K562 (cell line): Measurements from ENCODE around the gene PLD1. TPM values are rescaled to one million over a fixed set of nuclear protein-coding genes. Genes with fewer than 3 reads are reported as not detected.

Experiments used
- ATAC-seq: fragments of 200-7000 bp; cut with Tn5 transposase; 3 replicates; pipeline ENCODE4 v1.9.1; 2020; ENCODE audit warnings: moderate library complexity
- BruUV-seq: library from RNA; stranded (reverse); fragments of 400-500 nt; replicated peaks from 2 replicates; lab custom pipeline; 2021; lab: Mats Ljungman, UMichigan
- CTCF ChIA-PET: fragments of 300-600 bp; formaldehyde crosslinking; extraction: SDS; loops from one replicate; lab custom pipeline; 2021; ENCODE audit warnings: low intra/inter-chr PET ratio; lab: Yijun Ruan, JAX
- POLR2A ChIA-PET: fragments of 300-600, 350-650 bp; sonication (Branson Sonifier 250); formaldehyde crosslinking; extraction: SDS; loops from one replicate; lab custom pipeline; 2021; ENCODE audit warnings: antibody characterized with exemption, inconsistent platforms; lab: Yijun Ruan, JAX
- DNase-seq, 4 experiments: peaks; one replicate each; pipeline versions ENCODE4 v3.0.0 to v3.0.0-alpha.2; 2011 to 2018; ENCODE audit warnings: low spot score in 3 of 4, mixed read lengths in 3 of 4; ENCODE audit errors: extremely low read depth in 1 of 4
- FAIRE-seq: peaks from 2 replicates; lab custom pipeline; 2011; peaks lifted over from hg19 to GRCh38; lab: Jason Lieb, UNC
- H2AFZ ChIP-seq: 2 replicates; pipeline ENCODE4 v1.6.0; 2011; ENCODE audit warnings: low read depth, low read length, control low read depth, inconsistent platforms
- H3K27ac ChIP-seq: fragments of 200-600 bp; 3 replicates; pipeline ENCODE4 v1.8.0; 2011; ENCODE audit warnings: low read depth, mild to moderate bottlenecking, control low read depth, inconsistent platforms, low read length, moderate library complexity, mixed read lengths; ENCODE audit errors: extremely low read depth
- H3K27me3 ChIP-seq, 2 experiments: fragments of 300-600 bp in 1 of 2; 2 replicates in 1 of 2; 3 replicates in 1 of 2; pipeline versions ENCODE4 v1.6.0 to v1.8.0; 2011; ENCODE audit warnings: inconsistent platforms in 2 of 2, low read length in 2 of 2, mild to moderate bottlenecking in 1 of 2, mixed read lengths in 1 of 2, moderate library complexity in 1 of 2; ENCODE audit not compliant: control insufficient read depth in 2 of 2, insufficient read depth in 2 of 2
- H3K36me3 ChIP-seq: fragments of 300-600 bp; 3 replicates; pipeline ENCODE4 v1.8.0; 2011; ENCODE audit warnings: mild to moderate bottlenecking, low read length, inconsistent platforms; ENCODE audit not compliant: control insufficient read depth, insufficient read depth
- H3K4me1 ChIP-seq, 2 experiments: fragments of 200-600 bp in 1 of 2; replicated peaks in 1 of 2; 2 replicates in 1 of 2; 3 replicates in 1 of 2; pipeline versions ENCODE4 v1.5.1 to v1.8.0; 2011; ENCODE audit warnings: inconsistent platforms in 2 of 2, low read length in 2 of 2, mild to moderate bottlenecking in 1 of 2, mixed read lengths in 1 of 2, moderate library complexity in 1 of 2; ENCODE audit not compliant: control insufficient read depth in 2 of 2, insufficient read depth in 2 of 2
- H3K4me2 ChIP-seq: 2 replicates; pipeline ENCODE4 v1.6.1; 2011; ENCODE audit warnings: low read length, control low read depth, inconsistent platforms, mixed read lengths; ENCODE audit not compliant: insufficient read depth
- H3K4me3 ChIP-seq: fragments of 200-600 bp; sonication (generic), shearing (Covaris generic); 2 replicates; pipeline ENCODE4 v1.5.1; 2016; ENCODE audit warnings: control low read depth, inconsistent platforms
- H3K79me2 ChIP-seq: fragments of 200-600 bp; 3 replicates; pipeline ENCODE4 v1.8.0; 2011; ENCODE audit warnings: low read length, inconsistent platforms; ENCODE audit not compliant: control insufficient read depth, insufficient read depth
- H3K9ac ChIP-seq, 2 experiments: 2 replicates each; pipeline versions ENCODE4 v1.6.0 to v1.6.1; 2011; ENCODE audit warnings: low read depth in 2 of 2, low read length in 2 of 2, control low read depth in 1 of 2, inconsistent platforms in 1 of 2, mild to moderate bottlenecking in 1 of 2, mixed read lengths in 1 of 2; ENCODE audit not compliant: insufficient read depth in 1 of 2
- H3K9me1 ChIP-seq: one replicate; pipeline ENCODE4 v1.6.0; 2011; ENCODE audit warnings: inconsistent platforms, mild to moderate bottlenecking, low read length, moderate library complexity; ENCODE audit not compliant: control insufficient read depth, insufficient read depth
- H3K9me3 ChIP-seq: replicated peaks from 2 replicates; pipeline ENCODE4 v1.5.1; 2011; ENCODE audit warnings: low read depth, low read length, inconsistent platforms; ENCODE audit not compliant: control insufficient read depth, insufficient read depth
- H4K20me1 ChIP-seq: replicated peaks from 2 replicates; pipeline ENCODE4 v1.6.1; 2011; ENCODE audit warnings: low read length, inconsistent platforms, mixed read lengths; ENCODE audit not compliant: control insufficient read depth, insufficient read depth
- DDX20 ChIP-seq: fragments of 450-650 bp; IDR thresholded peaks from 2 replicates; pipeline ENCODE4 v1.6.1; 2016; ENCODE audit warnings: missing genetic modification characterization, low read depth, mild to moderate bottlenecking, missing compliant biosample characterization, moderate library complexity
- NR1H2 ChIP-seq: sonication (generic); formaldehyde crosslinking; IDR thresholded peaks from 2 replicates; pipeline ENCODE4 v1.4.0; 2020; ENCODE audit warnings: mild to moderate bottlenecking, missing genetic modification reagents
- PML ChIP-seq: IDR thresholded peaks from 2 replicates; pipeline ENCODE4 v1.6.1; 2012; ENCODE audit warnings: low read length, inconsistent platforms
- U2AF1 ChIP-seq: fragments of 200-400 bp; formaldehyde crosslinking; optimal IDR thresholded peaks from 2 replicates; pipeline ENCODE3; 2017; ENCODE audit warnings: mild to moderate bottlenecking, low read depth, low read length, moderate library complexity
- ZNF717 ChIP-seq: fragments of 250-450 bp; sonication (Bioruptor Pico); IDR thresholded peaks from 2 replicates; pipeline ENCODE4 v1.5.0; 2021
- WGBS: fragments of 100-300 bp; shearing (Covaris generic); methylation state at CpG from one replicate; pipeline ENCODE4 v1.1.6; 2016; ENCODE audit warnings: low coverage, mixed read lengths; ENCODE audit not compliant: insufficient coverage; ENCODE audit errors: missing lambda C conversion rate; 5-methylcytosine and 5-hydroxymethylcytosine counted together
- in situ Hi-C: fragments of 300-500 bp; cut with MboI; formaldehyde crosslinking; loops from 4 replicates; pipeline ENCODE4 v1.15.0; 2018; ENCODE audit warnings: inconsistent platforms, mixed read lengths
- intact Hi-C: fragments of 100-400 bp; cut with micrococcal nuclease; formaldehyde crosslinking; loops from 2 replicates; pipeline ENCODE4 v1.14.2; 2022
- polyA plus RNA-seq, 8 experiments: library from polyadenylated mRNA; depleted of rRNA in 4 of 8; stranded (reverse) in 5 of 8; unstranded in 3 of 8; fragments of >200 nt; fragmentation: Nextera tagmentation in 2 of 8; fragmentation: Illumina TruSeq in 1 of 8; extraction: Ambion mirVana in 2 of 8; extraction: Trizol in 1 of 8; gene quantifications; 2 replicates each; pipeline versions ENCODE4 v1.2.1 to v1.2.3, GENCODE V29; 2011 to 2014; ENCODE audit warnings: inconsistent platforms in 1 of 8, missing spikeins in 1 of 8
- total RNA-seq, 7 experiments: library from RNA; depleted of rRNA in 6 of 7; stranded (reverse); fragments of >200 nt in 6 of 7; fragmentation: Illumina TruSeq in 2 of 7; extraction: Trizol in 2 of 7; gene quantifications; 2 replicates each; pipeline versions ENCODE4 v1.2.1 to v1.2.3, GENCODE V29; 2011 to 2021; ENCODE audit warnings: low replicate concordance in 1 of 7
- TF ChIP-seq, protein P1 (sequence below): sonication (generic); formaldehyde crosslinking; IDR thresholded peaks from 2 replicates; pipeline ENCODE4 v1.8.1; 2022; ENCODE audit warnings: missing genetic modification reagents
- TF ChIP-seq, protein P2 (sequence below): fragments of 250-450 bp; sonication (Bioruptor Pico); IDR thresholded peaks from 2 replicates; pipeline ENCODE4 v1.9.0; 2021; ENCODE audit warnings: mild to moderate bottlenecking
- TF ChIP-seq, protein P3 (sequence below): fragments of 450-650 bp; conservative IDR thresholded peaks from 2 replicates; pipeline ENCODE4 v1.6.1; 2016; ENCODE audit warnings: missing genetic modification characterization, low read depth, mild to moderate bottlenecking, control low read depth, missing compliant biosample characterization
- TF ChIP-seq, protein P4 (sequence below): sonication (generic); formaldehyde crosslinking; IDR thresholded peaks from 2 replicates; pipeline ENCODE4 v1.8.0; 2022; ENCODE audit warnings: missing genetic modification reagents, mild to moderate bottlenecking, moderate library complexity, borderline replicate concordance

The PLD1 gene
- total and polyA plus RNA-seq, 9 of the 15 experiments (the other 6 are each of a cell fraction or from before 2014, with no cell fraction given), result 8.4 to 26.1 (median 18.6) TPM

DNA sequence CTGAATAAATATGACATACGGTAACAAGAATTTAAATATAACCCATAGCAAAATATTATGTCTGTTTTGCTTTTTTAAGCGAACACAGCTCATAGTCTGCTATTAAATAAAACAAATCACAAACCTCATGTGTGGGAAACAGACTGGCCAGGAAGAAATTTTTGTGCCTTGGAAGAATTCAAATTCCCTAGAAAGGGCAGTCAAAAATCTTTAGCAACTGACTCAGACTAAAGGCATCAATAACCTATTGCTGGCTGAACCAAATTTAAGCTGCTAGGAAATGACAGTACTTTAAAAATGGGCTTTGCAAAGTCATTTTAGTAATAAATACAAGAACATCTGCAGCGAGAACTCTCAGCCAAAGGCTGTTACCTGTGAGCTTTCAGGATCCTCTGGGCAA is 151.4 kb downstream of the PLD1 start:
- in situ Hi-C loops, result no loop called here
- H3K27me3 ChIP-seq, result no peaks in the 10 kb centered on the region
- POLR2A ChIA-PET, result interaction anchor here (0.9 to 1.3 kb wide), 3 partner anchors 9 to 15 kb away, joined by 3 to 4 read pairs (median 3); no protein-coding TSS in a partner anchor
- H2AFZ ChIP-seq, result no peak overlapping the region
- 87% methylated on average over 3 of the region's 3 CpGs for WGBS
- TF ChIP-seq, protein P1, sequence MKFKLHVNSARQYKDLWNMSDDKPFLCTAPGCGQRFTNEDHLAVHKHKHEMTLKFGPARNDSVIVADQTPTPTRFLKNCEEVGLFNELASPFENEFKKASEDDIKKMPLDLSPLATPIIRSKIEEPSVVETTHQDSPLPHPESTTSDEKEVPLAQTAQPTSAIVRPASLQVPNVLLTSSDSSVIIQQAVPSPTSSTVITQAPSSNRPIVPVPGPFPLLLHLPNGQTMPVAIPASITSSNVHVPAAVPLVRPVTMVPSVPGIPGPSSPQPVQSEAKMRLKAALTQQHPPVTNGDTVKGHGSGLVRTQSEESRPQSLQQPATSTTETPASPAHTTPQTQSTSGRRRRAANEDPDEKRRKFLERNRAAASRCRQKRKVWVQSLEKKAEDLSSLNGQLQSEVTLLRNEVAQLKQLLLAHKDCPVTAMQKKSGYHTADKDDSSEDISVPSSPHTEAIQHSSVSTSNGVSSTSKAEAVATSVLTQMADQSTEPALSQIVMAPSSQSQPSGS, result no peak
- no peaks in the 10 kb centered on the region for H3K4me1 ChIP-seq
- no peaks in the 10 kb centered on the region for H3K9me1 ChIP-seq
- no peak for ATAC-seq
- no peak for FAIRE-seq
- no peaks in the 10 kb centered on the region for H4K20me1 ChIP-seq
- no peak overlapping the region for H3K4me2 ChIP-seq
- no peak overlapping the region for H3K9ac ChIP-seq
- no peak overlapping the region for H3K4me3 ChIP-seq
- no peak for DNase-seq
- H3K36me3 ChIP-seq, result peaks cover 13% of the 10 kb centered on the region; the same call in 1 of the 3 replicates
- H3K79me2 ChIP-seq, result no peaks in the 10 kb centered on the region
- H3K9me3 ChIP-seq, result no peaks in the 10 kb centered on the region
- CTCF ChIA-PET, result no interaction called here
- no TSS peak for BruUV-seq
- H3K27ac ChIP-seq, result no peak overlapping the region
- intact Hi-C loops, result no loop called here

DNA sequence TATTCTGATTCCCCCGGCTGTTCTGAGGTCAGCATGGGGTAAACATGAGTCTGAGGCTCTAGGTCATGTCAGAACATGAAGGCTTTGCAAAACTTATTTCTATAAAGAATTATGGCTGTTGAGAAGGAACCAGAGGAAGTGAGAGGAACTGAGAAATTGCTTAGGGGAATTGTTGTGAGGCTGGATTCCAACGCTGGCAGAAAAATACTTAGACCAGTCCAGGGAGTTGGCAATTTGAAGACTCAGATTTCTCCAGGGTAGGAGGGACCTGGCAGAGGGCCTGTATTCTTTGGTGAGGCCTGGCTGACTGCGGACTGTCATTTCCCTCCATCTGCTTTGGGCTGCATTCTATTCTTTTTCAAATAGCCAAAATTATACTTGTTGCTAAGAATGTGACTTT is 155.5 kb downstream of the PLD1 start:
- no peak overlapping the region for H3K27ac ChIP-seq
- no peaks in the 10 kb centered on the region for H3K4me1 ChIP-seq
- ATAC-seq (no peak), FAIRE-seq (no peak), DNase-seq (no peak)
- WGBS, result 66% methylated on average over 3 of the region's 3 CpGs
- no peaks in the 10 kb centered on the region for H3K9me1 ChIP-seq
- no peak overlapping the region for H2AFZ ChIP-seq
- ChIA-PET POLR2A (interaction anchor here (0.6 kb wide), 1 partner anchor 113 kb away, joined by 3 read pairs; no protein-coding TSS in a partner anchor), CTCF (interaction anchor here (0.6 kb wide), 1 partner anchor 32 kb away, joined by 3 read pairs; no protein-coding TSS in a partner anchor)
- in situ Hi-C loops (no loop called here), intact Hi-C loops (no loop called here)
- no peaks in the 10 kb centered on the region for H4K20me1 ChIP-seq
- no peak overlapping the region for H3K4me3 ChIP-seq
- no peaks in the 10 kb centered on the region; the same call in 1 of the 2 replicates for H3K9me3 ChIP-seq
- H3K9ac ChIP-seq, result no peak overlapping the region
- H3K36me3 ChIP-seq, result peaks cover 5% of the 10 kb centered on the region; the same call in 1 of the 3 replicates
- H3K27me3 ChIP-seq, result no peaks in the 10 kb centered on the region
- H3K4me2 ChIP-seq, result no peak overlapping the region
- H3K79me2 ChIP-seq, result no peaks in the 10 kb centered on the region
- no TSS peak for BruUV-seq
- TF ChIP-seq ZNF717 (CRISPR knock-in tag), result no peak
- no peak for TF ChIP-seq U2AF1
- TF ChIP-seq NR1H2 (CRISPR knock-in tag), result no peak
- TF ChIP-seq, protein P2, sequence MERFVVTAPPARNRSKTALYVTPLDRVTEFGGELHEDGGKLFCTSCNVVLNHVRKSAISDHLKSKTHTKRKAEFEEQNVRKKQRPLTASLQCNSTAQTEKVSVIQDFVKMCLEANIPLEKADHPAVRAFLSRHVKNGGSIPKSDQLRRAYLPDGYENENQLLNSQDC (CRISPR knock-in tag), result no peak
- TF ChIP-seq, protein P3, sequence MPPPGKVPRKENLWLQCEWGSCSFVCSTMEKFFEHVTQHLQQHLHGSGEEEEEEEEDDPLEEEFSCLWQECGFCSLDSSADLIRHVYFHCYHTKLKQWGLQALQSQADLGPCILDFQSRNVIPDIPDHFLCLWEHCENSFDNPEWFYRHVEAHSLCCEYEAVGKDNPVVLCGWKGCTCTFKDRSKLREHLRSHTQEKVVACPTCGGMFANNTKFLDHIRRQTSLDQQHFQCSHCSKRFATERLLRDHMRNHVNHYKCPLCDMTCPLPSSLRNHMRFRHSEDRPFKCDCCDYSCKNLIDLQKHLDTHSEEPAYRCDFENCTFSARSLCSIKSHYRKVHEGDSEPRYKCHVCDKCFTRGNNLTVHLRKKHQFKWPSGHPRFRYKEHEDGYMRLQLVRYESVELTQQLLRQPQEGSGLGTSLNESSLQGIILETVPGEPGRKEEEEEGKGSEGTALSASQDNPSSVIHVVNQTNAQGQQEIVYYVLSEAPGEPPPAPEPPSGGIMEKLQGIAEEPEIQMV, result no peak
- TF ChIP-seq PML, result no peak
- TF ChIP-seq, protein P4, sequence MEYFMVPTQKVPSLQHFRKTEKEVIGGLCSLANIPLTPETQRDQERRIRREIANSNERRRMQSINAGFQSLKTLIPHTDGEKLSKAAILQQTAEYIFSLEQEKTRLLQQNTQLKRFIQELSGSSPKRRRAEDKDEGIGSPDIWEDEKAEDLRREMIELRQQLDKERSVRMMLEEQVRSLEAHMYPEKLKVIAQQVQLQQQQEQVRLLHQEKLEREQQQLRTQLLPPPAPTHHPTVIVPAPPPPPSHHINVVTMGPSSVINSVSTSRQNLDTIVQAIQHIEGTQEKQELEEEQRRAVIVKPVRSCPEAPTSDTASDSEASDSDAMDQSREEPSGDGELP (CRISPR knock-in tag), result no peak
- no peak for TF ChIP-seq DDX20 (tag)
